Activated naive CD4-positive, alpha-beta T cell treated with anti-CD3 and anti-CD28 coated beads, Interleukin-2, amount 50 U/mL, for 72 hours (primary cell): ENCODE measurements around the gene THUMPD2. TPM values are rescaled to one million over a fixed set of nuclear protein-coding genes. Genes with fewer than 3 reads are reported as not detected.

Experiments
- ATAC-seq, 2 donors: fragments of 150-1000 bp; cut with Tn5 transposase; 2 replicates each; pipeline ENCODE4 v1.10.0; 2021; ENCODE audit warnings: mild to moderate bottlenecking in 2 of 2, moderate library complexity in 2 of 2
- DNase-seq, 2 donors: peaks; one replicate each; pipeline ENCODE4 v3.0.0; 2021 to 2022; ENCODE audit warnings: low spot score in 2 of 2
- H3K27ac Mint-ChIP-seq, 2 donors: one replicate each; pipeline ENCODE4 v1.8.0; 2022; ENCODE audit warnings: mild to moderate bottlenecking in 2 of 2, mixed read lengths in 2 of 2
- H3K36me3 Mint-ChIP-seq, 2 donors: one replicate each; pipeline ENCODE4 v1.8.0; 2022; ENCODE audit warnings: mixed read lengths in 2 of 2
- H3K9me3 Mint-ChIP-seq, 2 donors: one replicate each; pipeline ENCODE4 v1.8.0; 2022; ENCODE audit warnings: mixed read lengths in 2 of 2
- total RNA-seq, 2 donors: library from RNA; stranded (reverse); gene quantifications; one replicate each; pipeline ENCODE4 v1.2.3, GENCODE V29; 2022

The THUMPD2 gene
- total RNA-seq, 2 donors from 2014 or later: 12.8 to 14.0 TPM

GRCh38 chr2:39706312-39706711 lies 72.7 kb downstream of the THUMPD2 start:
- DNase-seq (no peak), ATAC-seq (no peak)
- peaks cover 4 to 11% of the 10 kb centered on the region in 2 donors for H3K9me3 Mint-ChIP-seq
- H3K36me3 Mint-ChIP-seq: peaks cover 0 to 5% of the 10 kb centered on the region in 2 donors
- H3K27ac Mint-ChIP-seq: no peak overlapping the region

GRCh38 chr2:39705638-39706037 lies 73.4 kb downstream of the THUMPD2 start:
- Mint-ChIP-seq H3K27ac (no peak overlapping the region), H3K36me3 (peaks cover 0 to 8% of the 10 kb centered on the region in 2 donors), H3K9me3 (peaks cover 6 to 14% of the 10 kb centered on the region in 2 donors)
- DNase-seq: no peak
- no peak for ATAC-seq

GRCh38 chr2:39704540-39704939 lies 74.5 kb downstream of the THUMPD2 start:
- peaks cover 0 to 8% of the 10 kb centered on the region in 2 donors for H3K36me3 Mint-ChIP-seq
- H3K27ac Mint-ChIP-seq: no peak overlapping the region
- peaks cover 10 to 19% of the 10 kb centered on the region in 2 donors for H3K9me3 Mint-ChIP-seq
- DNase-seq (no peak), ATAC-seq (no peak)

GRCh38 chr2:39703181-39703872 lies 75.7 kb downstream of the THUMPD2 start:
- peaks cover 12 to 19% of the 10 kb centered on the region in 2 donors for H3K9me3 Mint-ChIP-seq
- H3K27ac Mint-ChIP-seq: no peak overlapping the region
- H3K36me3 Mint-ChIP-seq: peaks cover 0 to 8% of the 10 kb centered on the region in 2 donors

DNA sequence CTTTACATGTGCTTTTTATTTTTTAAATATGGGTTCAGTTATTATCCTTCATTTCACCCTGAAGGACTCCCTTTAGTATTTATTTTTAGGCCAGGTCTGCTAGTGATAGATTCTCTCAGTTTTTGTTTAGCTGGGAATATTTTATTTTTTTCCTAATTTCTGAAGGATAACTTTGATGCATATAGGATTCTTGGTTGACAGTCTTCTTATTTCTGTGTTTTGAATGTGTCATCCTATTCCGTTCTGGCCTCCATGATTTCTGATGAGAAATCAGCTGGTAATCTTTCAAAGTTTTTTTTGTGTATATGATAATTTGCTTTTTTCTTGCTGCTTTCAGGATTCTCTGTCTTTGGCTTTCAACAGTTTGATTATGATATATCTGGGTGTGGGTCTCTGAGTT lies 77.9 kb downstream of the THUMPD2 start:
- ATAC-seq (no peak), DNase-seq (no peak)
- Mint-ChIP-seq H3K9me3 (peaks cover 12 to 19% of the 10 kb centered on the region in 2 donors), H3K27ac (no peak overlapping the region), H3K36me3 (peaks cover 0 to 8% of the 10 kb centered on the region in 2 donors)

More at GRCh38 chr2:39703181-39703872, 75.7 kb downstream of the THUMPD2 start:
- ATAC-seq (no peak), DNase-seq (no peak)

DNA sequence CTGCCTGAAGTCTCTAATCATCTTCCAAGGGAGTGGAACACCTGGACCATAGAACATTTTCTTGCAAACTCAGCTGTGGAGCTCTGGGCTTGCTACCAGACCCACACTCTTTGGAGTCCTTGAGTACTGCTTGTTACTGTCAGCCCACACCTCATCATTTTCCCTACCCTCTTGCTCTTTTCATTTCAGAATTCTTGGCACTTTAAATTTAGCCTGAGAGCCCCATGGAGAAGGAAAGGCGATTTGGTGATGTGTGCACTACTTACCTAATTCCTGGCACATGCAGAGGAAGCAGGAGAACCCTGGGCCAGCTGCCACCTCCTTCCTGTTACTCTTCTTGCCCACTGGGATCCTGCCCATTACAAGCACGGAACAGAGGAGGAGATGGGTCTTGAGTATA lies 81.6 kb downstream of the THUMPD2 start:
- Mint-ChIP-seq H3K27ac (no peak overlapping the region), H3K9me3 (peaks cover 12 to 19% of the 10 kb centered on the region in 2 donors), H3K36me3 (peaks cover 0 to 8% of the 10 kb centered on the region in 2 donors)
- no peak for ATAC-seq
- no peak for DNase-seq

DNA sequence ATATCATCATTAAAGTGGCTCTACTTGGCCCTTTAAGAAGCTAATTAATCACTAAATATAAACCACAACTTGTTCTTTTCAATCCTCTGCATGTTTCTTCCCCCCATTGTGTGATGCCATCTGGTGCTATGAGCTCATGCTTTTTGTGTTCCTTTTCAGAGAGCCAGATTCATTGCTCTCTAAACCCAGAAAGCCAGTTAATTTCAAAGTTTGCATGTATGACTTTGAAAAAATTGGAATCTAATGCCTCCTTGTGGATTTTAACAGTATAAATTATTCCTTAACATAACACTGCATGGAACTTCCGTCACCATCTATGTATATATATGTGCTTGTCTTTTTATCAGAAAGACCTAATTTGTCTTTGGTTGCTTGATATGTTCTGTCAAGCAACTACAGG lies 82.2 kb downstream of the THUMPD2 start:
- Mint-ChIP-seq H3K9me3 (peaks cover 12 to 13% of the 10 kb centered on the region in 2 donors), H3K27ac (no peak overlapping the region), H3K36me3 (peaks cover 0 to 8% of the 10 kb centered on the region in 2 donors)
- DNase-seq (no peak), ATAC-seq (no peak)

GRCh38 chr2:39696101-39696553 lies 82.9 kb downstream of the THUMPD2 start:
- DNase-seq (no peak), ATAC-seq (no peak)
- Mint-ChIP-seq H3K36me3 (peaks cover 0 to 2% of the 10 kb centered on the region in 2 donors), H3K9me3 (peaks cover 6 to 7% of the 10 kb centered on the region in 2 donors), H3K27ac (no peak overlapping the region)

- H3K9me3 Mint-ChIP-seq: peaks cover 0 to 4% of the 10 kb centered on the region in 2 donors
- no peaks in the 10 kb centered on the region for H3K36me3 Mint-ChIP-seq
- no peak overlapping the region for H3K27ac Mint-ChIP-seq
- DNase-seq (no peak), ATAC-seq (no peak)
These were observed 85.8 kb downstream of the THUMPD2 start for GRCh38 chr2:39693245-39693644.

GRCh38 chr2:39689876-39690275 lies 89.2 kb downstream of the THUMPD2 start:
- H3K36me3 Mint-ChIP-seq: no peaks in the 10 kb centered on the region

GRCh38 chr2:39689272-39689841 lies 89.7 kb downstream of the THUMPD2 start:
- H3K9me3 Mint-ChIP-seq: peaks cover 0 to 4% of the 10 kb centered on the region in 2 donors
- no peak for DNase-seq
- H3K36me3 Mint-ChIP-seq: no peaks in the 10 kb centered on the region
- no peak overlapping the region for H3K27ac Mint-ChIP-seq
- no peak for ATAC-seq

More at GRCh38 chr2:39689876-39690275, 89.2 kb downstream of the THUMPD2 start:
- Mint-ChIP-seq H3K9me3 (peaks cover 0 to 4% of the 10 kb centered on the region in 2 donors), H3K27ac (no peak overlapping the region)
- ATAC-seq (no peak), DNase-seq (no peak)

DNA sequence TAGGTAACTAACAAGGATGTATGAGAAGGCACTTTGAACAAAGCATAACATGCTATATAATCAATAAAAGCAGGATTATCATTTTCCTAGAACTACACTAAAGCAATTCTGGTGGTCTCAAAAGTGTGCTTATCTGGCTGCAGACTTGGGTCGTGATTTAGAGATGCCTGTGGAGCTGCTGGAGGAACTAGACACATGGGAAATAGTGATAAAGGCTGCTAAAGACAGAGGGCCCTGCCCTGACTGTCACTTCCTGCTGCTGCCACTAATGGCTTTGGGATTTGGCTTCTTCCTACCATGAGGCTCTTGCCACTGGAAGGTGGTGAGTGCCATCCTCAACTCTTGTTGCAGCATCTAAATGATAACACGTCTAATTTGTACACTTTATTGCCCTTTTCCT lies 90.9 kb downstream of the THUMPD2 start:
- no peaks in the 10 kb centered on the region for H3K36me3 Mint-ChIP-seq

DNA sequence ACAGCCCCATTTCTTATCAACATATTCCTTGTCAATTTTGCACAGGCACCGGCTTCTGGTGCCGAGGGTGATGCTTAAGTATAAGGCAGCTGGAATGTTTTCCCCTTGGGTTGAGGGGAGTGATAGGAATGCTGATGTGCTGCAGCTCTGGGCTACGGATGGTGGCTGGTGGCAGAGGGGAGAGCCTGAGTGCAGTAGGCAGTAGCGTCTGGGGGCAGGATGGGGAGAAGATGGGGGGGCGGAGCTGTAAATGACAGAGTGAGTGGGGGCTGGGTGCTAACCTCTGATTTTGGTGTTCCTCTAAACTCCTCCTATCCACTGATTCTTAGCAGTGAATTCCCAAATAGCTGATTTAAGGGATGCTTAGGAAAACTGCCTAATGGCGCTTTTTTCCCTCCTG lies 92.6 kb downstream of the THUMPD2 start:
- no peak overlapping the region for H3K27ac Mint-ChIP-seq
- ATAC-seq (no peak), DNase-seq (no peak)
- H3K9me3 Mint-ChIP-seq: peaks cover 0 to 4% of the 10 kb centered on the region in 2 donors
- H3K36me3 Mint-ChIP-seq: no peaks in the 10 kb centered on the region

More for the DNA sequence above, 90.9 kb downstream of the THUMPD2 start:
- no peak overlapping the region for H3K27ac Mint-ChIP-seq
- H3K9me3 Mint-ChIP-seq: peaks cover 0 to 4% of the 10 kb centered on the region in 2 donors
- ATAC-seq (no peak), DNase-seq (no peak)

Other genes starting within 250 kb of the THUMPD2 start
- under 1 TPM; 0.30 to 0.86 TPM for gene TMEM178A, start 113.3 kb downstream of the THUMPD2 start, total RNA-seq